D341Med (cell line): Measurements from ENCODE around the gene LRRC42.

Source experiments
- DNase-seq: peaks from one replicate; pipeline ENCODE4 v3.0.0; 2012; ENCODE audit warnings: low spot score

The LRRC42 gene

DNA sequence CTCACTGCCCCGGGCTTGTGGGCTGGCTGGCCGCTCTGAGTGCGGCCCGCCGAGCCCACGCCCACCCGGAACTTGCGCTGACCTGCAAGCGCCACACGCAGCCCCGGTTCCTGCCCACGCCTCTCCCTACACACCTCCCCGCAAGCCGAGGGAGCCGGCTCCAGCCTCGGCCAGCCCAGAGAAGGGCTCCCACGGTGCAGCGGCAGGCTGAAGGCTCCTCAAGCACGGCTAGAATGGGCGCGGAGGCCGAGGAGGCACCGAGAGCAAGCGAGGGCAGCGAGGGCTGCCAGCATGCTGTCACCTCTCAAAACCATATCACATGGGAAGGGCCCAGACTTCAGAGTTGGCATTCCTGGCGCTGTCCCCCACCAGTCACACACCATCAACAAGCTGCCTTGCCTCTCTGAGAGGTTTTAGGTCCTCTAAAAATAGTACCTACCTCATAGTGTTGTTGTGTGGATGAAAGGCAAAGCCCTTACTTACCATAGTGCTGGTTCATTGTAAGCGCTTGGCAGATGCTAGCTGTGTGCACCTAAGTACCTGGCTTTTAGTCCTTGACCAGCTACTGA is 58.4 kb downstream of the LRRC42 start:
- DNase-seq, result no peak

DNA sequence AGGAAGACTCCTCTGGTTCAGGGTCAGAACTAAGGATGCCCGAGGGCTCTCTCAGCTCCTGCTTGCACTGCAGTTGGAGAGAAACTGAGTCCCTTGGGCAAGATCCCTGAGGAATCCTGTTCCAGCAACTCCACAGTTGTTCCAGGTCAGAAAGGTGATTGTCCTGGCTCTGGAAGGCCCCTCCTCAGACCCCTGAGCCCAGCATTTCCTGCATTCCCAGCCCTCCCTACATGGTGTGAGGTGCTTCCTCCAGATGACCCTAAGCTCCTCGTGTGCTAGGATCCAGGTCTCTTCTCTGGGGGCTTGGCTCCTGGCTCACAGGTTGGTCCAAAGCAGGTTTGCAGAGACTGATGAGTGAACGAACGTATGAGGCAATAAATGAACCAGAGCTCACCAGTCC is 60.4 kb downstream of the LRRC42 start:
- no peak for DNase-seq

DNA sequence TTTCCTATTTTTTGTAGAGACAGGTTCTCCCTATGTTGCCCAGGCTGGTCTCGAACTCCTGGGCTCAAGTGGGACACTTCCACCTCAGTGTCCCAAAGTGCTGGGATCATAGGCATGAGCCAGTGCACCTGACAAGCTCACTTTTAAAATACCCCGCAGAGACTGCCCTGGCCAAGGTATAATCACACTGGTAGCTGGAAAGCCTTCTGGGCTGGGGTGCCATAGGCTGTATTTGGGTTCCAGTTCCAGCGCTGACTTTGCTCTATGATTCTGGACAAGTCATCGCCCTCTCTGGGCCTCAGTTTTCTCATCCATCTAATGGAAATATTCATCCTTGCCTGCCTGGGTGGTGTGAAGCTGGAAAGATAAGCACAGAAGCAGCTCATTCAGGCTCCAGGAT is 61.5 kb downstream of the LRRC42 start:
- no peak for DNase-seq

DNA sequence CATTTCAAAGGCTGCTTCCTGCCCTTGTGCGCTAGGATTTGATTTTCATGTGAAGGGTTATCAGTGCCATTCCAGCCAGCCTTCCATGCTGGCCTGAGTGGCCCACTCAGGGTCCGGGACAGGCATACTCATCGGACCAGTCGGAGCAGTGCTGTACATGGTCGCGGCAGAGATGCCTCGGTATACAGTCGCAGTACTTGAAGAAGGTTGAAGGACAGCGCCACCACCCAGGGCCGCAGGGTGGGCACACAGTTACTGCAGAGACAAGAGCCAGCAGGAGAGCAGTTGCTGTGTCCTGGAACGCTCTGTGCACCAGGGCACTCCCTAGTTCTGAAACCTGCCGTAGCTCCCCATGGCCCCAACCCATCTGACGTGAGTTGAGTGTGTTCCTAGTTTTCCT is 62.7 kb downstream of the LRRC42 start:
- no peak for DNase-seq

DNA sequence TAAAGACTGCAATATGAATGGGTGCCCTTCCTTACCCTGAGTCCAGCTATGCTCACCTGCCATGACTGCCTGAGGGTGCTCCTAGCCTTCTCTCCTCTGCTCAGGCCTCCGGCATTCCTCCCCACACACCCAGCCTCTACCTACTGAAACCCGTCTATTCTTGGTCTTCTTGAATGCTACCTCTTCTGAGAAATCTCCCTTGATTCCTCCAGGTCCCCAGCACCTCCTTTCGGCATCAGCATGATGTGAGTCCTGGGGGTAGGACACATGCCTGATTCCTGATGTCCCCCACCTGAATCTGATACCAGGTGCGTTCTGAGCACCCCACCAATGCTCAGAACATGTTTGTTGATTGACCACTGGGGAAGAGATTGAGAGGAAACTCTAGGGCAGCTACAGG is 63.3 kb downstream of the LRRC42 start:
- DNase-seq, result no peak

DNA sequence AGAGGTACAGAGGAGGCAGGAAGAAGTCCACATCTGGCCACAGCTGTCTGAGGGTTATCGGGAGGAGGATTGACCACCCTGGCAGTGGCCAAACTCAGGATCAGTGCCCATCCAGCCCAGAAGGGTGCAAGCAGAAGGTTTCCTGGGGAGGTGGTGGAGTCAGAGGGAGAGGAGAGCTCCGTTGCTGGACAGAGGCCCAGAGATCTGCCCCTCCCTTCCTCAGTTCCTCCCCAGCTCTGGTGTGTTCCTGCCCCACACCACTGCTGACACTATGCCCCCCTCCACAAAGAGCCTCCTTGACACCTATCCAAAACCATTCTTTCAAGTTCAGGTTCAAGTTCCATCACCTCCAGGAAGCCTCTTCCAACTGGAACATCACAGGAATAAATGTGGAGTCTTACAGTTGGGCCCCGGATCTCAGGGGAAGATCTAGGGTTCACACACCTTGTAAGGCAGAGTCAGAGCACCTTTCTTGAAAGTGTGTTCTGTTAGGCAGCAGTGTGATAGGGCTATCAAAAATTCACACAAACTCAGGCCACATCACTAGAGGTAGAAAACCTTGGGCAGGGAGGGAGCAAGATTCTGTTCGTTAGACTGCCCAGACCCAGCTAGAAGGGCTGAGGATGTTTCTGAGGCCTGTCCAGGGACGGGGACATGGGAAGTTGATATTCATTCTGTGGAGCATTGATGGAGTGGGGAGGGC is 64.4 kb downstream of the LRRC42 start:
- DNase-seq, result no peak

DNA sequence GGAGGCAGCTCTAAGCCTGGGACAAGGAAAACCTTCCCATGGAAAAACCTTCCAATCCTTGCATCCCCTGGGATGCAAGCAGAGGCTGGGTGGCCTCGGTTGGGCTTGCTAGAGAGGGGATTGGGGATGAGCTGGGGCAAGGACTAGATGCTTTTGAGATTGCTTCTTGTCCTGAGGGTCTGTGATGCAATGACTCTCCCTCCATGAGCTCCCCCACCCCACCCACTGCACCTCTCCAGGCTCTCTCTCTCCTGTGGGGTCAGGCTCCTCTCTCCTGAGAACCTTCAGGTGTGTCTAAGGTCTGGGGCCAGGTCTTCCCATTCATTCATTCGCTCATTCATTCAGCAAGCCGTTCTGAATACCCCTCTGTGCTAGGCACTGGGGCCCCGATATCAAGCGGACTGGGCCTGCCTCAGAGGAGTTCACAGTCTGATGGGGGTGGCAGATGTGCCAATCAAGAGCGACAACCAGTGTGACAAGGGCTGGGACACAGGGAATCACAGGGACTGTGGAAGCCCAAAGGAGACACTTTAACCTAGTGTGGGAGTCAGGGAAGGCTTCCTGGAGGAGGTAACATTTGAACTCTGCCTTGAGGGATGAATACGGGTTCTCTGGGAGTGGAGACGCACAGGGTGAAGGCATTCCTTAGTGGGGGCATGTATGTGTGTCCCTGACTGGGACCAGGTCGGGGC is 65.3 kb downstream of the LRRC42 start:
- no peak for DNase-seq

DNA sequence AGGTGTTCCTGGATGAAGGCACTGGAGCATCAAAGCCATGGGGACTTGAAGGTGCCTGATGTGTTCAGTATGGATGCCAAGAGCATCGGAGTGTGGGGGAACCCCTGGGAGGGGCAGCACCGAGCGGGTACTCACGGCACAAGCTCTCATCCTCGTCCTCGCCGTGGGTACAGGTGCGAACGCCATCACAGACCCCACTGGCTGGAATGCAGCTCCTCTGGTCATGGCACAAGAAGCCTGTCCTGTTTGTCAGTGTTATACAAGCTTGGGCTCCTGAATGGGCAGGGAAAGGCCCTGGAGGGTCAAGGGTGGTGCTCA is 65.8 kb downstream of the LRRC42 start:
- DNase-seq, result no peak

DNA sequence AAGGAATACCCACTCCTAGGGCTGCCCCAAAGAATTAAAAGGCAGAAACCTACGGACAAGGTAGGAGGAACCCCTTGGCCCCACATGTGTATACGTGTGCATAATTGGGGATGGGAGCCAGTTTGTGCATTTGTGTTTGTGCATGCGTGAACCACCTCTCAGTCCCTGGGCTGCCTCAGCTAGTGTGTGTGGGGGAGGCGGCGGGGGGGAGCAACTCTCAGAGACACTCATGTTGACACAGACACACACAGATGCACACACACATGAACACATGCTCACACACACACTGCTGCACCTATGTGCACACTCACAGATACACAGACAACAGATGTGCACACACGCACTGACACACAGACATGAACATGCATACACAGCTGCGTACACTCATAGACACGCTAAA is 66.7 kb downstream of the LRRC42 start:
- DNase-seq, result no peak

DNA sequence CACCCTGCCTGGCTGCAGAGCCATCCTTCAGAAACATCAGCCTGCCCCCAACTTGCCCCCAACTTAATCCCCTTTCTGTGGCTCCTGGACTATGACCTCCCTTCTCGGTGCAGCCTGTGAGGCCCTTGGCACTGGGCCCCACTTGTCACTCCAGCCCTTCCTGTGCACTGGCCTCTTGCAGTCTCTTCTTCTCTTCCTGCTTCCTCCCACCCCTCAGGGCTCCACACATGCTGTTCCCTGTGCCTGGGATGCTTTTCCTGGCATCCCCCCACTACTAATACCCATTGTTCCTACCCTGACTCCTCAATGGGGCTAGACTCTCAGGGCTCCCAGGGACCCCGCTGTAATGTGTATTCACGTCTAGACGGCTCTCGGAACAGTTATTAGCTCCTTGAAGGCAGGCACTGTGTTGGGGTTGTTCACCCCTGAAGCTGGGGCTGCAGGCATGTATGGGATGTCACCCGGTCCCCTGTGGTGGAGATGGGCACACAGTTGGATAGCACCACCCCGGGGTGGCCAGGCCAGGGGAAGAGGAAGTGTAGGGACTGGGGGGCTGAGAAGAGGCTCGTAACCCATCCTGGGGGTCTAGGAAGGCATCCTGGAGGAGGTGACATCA is 67.4 kb downstream of the LRRC42 start:
- no peak for DNase-seq

DNA sequence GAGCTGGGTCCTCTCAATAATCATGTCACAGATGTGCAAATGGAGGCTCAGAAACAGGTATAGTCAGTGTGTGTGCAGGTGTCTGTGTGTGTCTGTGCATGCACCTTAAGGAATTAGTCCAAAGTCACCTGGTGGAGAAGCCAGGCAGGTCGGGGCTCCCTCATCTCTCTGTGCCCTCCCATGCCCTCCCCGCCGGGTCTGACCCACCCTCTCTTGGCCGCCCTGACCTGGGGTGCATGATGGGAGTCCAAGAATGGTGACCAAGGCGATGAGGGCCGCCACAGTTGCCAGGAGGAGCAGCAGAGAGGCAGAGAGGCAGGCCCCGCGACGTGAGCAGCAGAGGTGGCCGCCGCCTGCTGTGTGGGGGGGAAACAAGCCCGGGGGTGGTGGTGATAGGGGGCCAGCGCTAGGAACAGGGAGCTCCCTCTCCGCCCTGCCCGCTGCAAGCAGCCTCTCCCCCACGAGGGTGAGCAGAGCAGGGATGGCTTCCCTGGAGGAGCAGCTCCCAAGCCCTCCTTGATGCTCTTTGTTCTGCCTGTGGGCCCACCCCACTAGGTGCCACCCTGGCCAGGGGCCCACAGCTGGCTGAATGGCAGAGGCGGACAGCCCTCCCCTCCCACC is 68.0 kb downstream of the LRRC42 start:
- no peak for DNase-seq

DNA sequence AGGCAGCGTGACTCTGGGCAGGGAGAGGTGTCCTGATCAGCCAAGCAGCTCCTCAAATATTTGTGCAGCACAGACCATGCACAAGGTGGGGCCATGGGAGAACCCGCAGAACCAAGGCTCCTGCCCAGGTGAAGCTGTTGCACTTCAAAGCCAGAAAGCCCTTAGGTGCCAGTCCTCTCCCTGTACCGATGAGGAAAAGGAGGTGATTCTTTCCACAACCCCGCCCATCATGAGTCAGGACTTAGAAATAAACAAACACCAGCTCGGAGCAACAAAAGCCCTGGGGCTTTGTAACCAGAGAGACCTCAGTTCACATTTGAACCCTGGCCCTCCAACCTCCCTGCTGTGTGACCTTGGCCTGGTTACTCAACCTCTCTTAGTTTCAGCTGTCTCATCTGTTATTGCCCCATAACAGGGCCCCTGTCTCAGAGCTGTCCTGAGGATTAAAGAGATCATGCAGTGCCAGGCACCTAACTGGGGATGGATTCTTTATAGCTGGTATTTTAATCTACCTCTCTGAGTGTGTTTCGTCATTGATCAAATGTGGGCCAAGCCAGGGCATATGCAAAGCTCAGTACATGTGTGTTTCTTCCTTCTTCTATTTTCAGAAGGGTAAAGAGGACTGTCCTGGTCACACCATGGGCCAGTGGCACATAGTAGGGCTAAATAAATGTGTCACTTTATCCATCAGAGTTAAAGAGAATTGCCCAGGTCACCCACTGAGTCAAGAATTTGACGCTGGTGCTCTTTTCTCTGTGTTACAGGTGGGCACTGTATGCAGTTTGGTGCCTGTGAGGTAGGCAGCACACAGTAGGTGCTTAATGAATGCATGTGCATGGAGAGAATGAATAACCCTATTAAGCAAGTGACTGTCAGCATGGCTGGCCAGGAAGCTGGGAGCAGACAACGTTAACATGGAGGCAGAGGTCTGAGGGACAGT is 70.5 kb downstream of the LRRC42 start:
- DNase-seq, result no peak
